ENCODE data around the gene SMCO3. TPM values are rescaled to one million over a fixed set of nuclear protein-coding genes. Genes with fewer than 3 reads are reported as not detected.

SMCO3 gene
- total and polyA plus RNA-seq, 2 of the 8 experiments (the other 6 are each of a cell fraction or from before 2014, with no cell fraction given): not detected

- TF ChIP-seq PHF8 (conservative IDR thresholded peaks at IDR 0.05; ENCODE audit: low read depth, low read length) (no peak), ZNF274 (IDR thresholded peaks at IDR 0.05; ENCODE audit: borderline replicate concordance, extremely low read depth, low read length) (no peak), BCL11A (IDR thresholded peaks at IDR 0.05; ENCODE audit: low read depth in 2 of 2, low read length in 2 of 2) (no peak), RXRA (IDR thresholded peaks at IDR 0.05; ENCODE audit: insufficient read depth, low read depth, low read length) (no peak), CREB1 (IDR thresholded peaks at IDR 0.05) (peak; percentile 51; the same call in 1 of the 2 replicates), TAF1 (IDR thresholded peaks at IDR 0.05; ENCODE audit: low read depth, low read length) (peak; percentile 69), RFX5 (IDR thresholded peaks at IDR 0.05; ENCODE audit: borderline replicate concordance, low read depth, low read length) (no peak), CTCF (IDR thresholded peaks at IDR 0.05; ENCODE audit: control extremely low read depth in 1 of 3, insufficient read depth in 1 of 3, low read depth in 1 of 3, low read length in 3 of 3) (peak; percentile 78 to 97 (median 83)), SP4 (IDR thresholded peaks at IDR 0.05; ENCODE audit: low read length) (peak; percentile 61; the same call in 1 of the 2 replicates), TBP (IDR thresholded peaks at IDR 0.05; ENCODE audit: low read depth, low read length) (peak; percentile 24)
These were observed 44.0 kb downstream of the SMCO3 start (continued) for GRCh38 chr12:14769969-14770495.

Data from H1 (cell line).